ENCODE results near the gene DOCK10.

DNA sequence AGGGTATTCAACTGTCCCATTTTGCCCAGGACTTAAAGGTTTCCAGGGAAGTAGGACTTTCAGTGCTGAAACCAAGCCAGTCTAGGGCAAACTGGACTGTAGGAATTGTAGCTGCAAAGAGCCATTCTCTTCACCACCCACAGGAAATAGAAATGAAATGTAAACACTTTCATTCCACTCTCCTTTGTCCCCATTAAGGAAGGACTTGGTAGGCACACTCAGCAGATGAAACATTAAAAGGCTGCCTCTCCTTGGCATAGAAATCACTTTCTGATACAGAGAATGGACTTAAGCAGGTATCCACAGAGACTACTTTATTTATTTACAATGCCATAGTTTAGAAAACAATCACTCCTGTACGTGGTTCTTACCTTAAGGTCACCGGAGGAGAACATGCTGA lies 223.2 kb downstream of the DOCK10 start:
- TF ChIP-seq, protein P1, sequence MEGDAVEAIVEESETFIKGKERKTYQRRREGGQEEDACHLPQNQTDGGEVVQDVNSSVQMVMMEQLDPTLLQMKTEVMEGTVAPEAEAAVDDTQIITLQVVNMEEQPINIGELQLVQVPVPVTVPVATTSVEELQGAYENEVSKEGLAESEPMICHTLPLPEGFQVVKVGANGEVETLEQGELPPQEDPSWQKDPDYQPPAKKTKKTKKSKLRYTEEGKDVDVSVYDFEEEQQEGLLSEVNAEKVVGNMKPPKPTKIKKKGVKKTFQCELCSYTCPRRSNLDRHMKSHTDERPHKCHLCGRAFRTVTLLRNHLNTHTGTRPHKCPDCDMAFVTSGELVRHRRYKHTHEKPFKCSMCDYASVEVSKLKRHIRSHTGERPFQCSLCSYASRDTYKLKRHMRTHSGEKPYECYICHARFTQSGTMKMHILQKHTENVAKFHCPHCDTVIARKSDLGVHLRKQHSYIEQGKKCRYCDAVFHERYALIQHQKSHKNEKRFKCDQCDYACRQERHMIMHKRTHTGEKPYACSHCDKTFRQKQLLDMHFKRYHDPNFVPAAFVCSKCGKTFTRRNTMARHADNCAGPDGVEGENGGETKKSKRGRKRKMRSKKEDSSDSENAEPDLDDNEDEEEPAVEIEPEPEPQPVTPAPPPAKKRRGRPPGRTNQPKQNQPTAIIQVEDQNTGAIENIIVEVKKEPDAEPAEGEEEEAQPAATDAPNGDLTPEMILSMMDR (IDR thresholded peaks at IDR 0.05) = no peak
- TF ChIP-seq POLR2A (IDR thresholded peaks at IDR 0.05) (no peak), POLR2AphosphoS5 (IDR thresholded peaks at IDR 0.05) (no peak), EP300 (IDR thresholded peaks at IDR 0.05) (no peak)

All from suprapubic skin (tissue), 4 donors.